ENCODE measurements around the gene KIF25.
"Not testable (repeated sequence)": the region's sequence is repeated elsewhere in the genome, so short reads cannot be mapped to it uniquely, and the experiment has no call there.

The KIF25 gene

DNA sequence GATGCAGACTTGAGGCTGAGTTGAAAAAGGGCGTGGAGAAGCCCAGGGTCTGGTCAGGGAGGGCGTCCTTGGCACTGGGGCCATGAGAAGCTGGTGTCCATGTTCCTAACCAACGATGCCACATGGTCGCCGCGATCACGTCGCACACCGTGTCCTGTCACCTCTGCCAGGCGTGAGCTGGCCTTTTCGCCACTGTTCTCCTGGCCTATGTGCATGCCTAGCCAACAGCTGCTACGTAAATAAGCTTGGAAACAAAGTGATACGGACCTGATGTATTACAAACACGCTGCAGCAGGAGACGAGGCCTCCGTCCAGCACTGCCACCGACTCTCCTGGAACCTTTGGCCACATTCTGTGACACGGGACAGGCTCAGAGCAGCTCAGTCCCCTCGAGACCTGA, 22.0 kb upstream of the KIF25 start:
- no peak for DNase-seq

DNA sequence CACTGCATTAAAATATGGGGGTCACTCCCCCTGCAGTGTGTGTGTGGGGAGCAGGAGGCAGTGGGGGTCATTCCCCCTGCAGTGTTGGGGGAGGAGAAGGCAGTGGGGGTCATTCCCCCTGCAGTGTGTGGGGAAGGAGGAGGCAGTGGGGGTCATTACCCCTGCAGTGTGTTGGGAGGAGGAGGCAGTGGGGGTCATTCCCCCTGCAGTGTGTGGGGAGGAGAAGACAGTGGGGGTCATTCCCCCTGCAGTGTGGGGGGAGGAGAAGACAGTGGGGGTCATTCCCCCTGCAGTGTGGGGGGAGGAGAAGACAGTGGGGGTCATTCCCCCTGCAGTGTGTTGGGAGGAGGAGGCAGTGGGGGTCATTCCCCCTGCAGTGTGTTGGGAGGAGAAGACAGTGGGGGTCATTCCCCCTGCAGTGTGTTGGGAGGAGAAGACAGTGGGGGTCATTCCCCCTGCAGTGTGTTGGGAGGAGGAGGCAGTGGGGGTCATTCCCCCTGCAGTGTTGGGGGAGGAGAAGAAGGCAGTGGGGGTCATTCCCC, 21.3 kb upstream of the KIF25 start:
- not testable (repeated sequence) for DNase-seq

GRCh38 chr6:167976708-167977107, 20.8 kb upstream of the KIF25 start:
- DNase-seq = no peak

DNA sequence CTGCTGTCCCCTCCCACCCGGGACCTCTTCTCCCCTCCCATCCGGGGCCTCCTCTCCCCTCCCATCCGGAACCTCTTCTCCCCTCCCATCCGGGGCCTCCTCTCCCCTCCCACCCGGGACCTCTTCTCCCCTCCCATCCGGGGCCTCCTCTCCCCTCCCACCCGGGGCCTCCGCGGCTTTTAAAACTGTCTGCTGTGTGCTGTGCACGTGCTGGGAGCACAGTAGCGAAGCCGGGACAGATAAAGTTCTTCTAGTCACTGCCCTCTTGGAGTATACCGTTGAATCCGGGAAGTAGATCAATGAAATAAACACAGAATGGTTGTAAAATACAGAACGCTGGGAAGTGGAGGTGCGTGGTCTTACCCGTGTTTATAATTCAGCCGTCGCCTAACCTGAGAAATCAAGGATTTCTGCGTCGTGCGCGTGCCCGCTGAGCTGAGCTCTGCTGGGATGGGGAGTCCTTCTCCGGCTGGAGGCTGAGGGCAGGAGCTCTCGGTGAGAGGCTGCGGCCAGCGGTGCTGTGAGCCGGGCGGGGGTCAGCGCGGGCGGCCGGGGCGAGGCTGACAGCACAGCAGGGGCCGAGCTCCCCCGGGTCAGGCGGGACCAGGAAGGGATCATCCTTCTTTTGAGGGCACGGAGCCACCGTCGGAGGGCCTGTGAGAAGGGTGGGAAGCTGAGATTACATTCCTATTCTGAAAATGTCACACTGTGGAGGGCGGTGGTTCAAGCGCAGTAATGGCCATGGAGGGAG, 19.6 kb upstream of the KIF25 start:
- DNase-seq = no peak

GRCh38 chr6:167978607-167979006, 18.9 kb upstream of the KIF25 start:
- DNase-seq = no peak

DNA sequence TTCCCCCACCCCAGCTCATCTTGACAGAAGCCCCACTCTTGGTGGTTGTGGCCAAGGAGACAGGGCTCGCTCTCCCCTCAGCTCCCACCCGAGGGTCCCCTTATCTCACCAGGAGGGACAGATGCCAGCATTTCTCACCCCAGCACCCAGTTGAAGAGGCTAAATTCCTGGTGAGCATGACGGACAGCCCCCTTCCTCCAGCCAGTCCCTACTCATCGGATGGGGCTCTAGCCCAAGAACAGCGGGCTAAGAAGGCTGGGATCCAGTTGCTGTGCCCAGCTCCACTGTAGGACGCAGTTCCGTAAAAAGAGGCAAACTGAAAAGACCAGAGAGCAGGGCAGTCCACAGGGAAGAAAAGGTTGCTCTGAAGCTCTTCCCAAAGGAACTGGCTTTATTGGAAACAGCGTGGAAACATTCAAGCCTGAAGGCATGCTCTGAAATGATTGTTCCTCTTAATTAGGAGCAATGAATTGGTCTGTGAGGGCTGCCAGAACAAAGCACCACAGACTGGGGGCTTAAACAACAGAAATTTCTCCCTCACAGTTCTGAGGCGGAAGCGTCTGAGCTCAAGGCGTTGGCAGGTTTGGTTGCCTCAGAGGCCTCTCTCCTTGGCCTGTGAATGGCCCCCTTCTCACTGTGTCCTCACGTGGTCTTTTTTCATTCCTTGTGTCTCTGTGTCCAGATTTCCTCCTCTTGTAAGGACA, 17.9 kb upstream of the KIF25 start:
- DNase-seq = no peak

- no peak for DNase-seq
Measured at GRCh38 chr6:167980911-167981580, 16.4 kb upstream of the KIF25 start.

GRCh38 chr6:167981916-167982462, 15.5 kb upstream of the KIF25 start:
- no peak for DNase-seq

DNA sequence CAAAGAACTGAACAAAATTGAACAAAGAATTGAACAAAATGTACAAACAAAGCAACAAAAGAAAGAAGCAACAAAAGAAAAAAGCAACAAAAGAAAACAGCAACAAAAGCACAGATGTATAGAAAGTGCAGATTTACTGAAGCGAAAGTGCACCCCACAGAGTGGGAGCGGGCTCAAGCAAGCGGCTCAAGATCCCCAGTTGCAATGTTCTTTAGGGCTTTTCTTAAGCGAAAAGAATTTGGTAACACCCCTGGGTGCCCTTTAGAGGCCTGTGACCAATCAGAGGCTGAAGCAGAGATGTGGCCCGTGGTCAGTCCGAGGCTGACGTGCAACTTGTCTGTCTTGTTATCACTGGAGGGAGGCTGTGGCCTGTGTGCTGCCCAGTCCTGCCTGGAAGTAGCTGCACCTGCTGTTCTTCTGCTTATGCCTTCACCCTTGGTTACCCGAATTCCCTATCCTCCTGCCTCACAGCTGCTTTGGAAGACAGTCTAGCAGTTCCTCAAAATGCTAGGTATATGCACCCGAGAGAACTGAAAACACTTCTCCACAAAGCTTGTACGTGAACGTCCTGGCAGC, 13.2 kb upstream of the KIF25 start:
- DNase-seq = no peak

GRCh38 chr6:167984876-167985604, 12.4 kb upstream of the KIF25 start:
- DNase-seq = no peak

DNA sequence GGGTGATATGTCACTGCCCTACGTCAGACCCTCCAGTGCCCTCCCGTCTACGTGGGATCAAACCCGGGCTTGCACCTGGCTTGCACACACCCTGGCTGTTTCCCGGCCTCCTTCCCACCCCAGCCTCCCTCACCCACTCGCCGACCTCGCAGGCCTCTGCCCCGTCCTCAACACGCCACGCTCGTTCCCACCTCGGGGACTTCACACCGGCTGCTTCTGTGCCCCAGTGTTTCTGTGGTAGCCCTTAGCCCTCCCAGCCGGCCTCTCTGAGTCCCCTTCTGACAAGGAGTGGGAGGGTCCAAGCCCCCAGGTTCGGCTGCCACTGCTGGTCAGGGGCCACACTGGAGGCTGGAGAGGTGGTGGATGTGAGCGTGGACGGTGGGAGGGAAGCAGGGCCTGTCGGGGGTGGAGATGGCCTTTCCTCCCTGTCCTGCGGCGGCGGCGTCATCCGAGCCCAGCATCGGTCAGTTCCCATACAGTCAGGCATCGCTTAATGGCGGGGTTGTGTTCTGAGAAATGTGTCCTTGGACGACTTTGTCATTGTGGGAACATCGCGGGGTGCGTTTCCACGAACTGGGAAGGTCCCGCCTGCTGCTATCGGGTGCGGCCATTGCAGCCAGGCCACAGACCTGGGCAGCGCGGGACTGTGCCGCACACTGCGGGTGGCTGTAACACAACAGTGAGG, 11.4 kb upstream of the KIF25 start:
- no peak for DNase-seq

GRCh38 chr6:167987396-167988153, 9.9 kb upstream of the KIF25 start:
- DNase-seq = no peak

- no peak for DNase-seq
Measured at GRCh38 chr6:167988154-167988495, 9.3 kb upstream of the KIF25 start.

DNA sequence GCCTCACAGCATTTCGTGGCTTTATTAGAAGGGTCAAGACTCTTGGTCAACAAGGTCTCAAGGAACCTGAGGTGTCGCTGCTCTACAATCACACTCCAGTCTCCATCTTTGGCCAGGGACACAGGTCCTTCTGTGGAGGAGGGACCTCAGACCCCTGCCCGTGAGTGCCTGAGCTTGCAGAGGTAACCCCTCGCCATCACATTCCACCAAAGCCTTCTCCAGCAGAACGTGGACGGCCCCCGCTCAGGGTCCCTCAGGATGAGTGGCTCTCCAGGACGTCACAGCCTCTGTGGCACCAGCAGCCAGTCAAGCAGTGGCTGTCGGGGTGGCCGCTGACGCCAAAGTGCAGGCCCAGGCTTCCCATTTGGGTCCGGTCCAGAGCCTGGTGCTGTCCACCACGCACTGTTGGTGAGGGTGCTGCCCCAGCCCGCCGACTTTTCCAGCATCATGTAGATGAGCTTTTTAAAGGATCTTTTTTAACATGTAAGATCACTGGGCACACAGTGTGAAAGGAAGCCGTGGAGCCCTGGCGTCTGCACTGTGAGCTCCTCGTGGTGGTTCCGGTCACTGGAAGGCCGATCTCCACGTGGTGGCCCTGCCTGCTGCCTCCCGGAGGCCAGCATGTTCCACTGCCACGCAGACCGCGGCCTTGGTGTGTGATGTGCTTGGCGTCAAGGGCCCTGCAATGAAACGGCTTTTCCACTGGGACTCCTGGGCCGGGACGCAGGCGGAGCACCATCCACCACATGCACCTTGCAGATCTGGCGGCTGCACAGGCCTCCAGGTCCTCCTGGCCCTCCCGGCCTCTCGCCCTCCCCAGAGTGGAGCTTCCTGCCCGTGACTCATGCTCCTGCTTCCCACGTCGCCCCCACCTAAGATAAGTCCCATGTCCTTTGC, 8.3 kb upstream of the KIF25 start:
- no peak for DNase-seq

- no peak for DNase-seq
Measured at GRCh38 chr6:167990016-167990945, 7.2 kb upstream of the KIF25 start.

DNA sequence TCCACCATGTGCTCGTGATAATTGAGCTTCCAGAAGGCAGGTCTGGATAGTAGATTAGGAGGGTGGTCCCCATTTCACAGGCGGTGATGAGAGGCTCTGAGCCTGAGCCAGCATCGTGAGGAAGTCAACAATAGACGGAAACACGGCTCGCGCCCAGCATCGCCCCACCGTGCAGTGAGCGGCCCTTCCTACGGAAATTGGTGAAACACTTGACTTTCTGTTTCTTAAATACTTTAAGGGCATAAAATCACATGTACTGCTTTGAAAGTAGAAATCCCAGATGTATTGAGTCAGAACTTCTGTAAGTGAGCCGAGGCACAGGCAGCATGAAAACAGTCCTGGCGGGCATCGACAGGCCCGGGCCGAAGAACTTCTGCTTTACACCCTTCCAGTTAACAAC, 4.3 kb upstream of the KIF25 start:
- no peak for DNase-seq

DNA sequence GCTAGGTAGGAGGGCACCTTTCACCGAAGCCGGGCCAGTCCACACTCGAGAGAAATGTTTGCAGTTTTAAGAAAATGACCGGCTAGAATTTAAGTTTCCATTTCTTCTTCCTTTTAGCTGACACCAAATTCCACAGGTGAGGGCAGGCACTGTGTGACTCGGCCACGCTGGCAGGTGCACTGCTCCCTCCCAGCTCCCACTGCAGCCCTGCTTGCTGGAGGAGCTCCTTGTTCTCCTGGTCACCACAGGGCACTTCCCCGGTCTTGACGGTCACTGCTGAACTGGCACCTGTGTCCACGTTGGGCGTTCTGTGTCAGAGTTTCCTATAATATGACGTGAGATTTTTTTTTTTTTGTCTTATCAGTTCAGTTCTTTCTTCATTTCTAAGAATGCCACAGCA, 3.6 kb upstream of the KIF25 start:
- DNase-seq = no peak

GRCh38 chr6:167995302-167995701, 2.2 kb upstream of the KIF25 start:
- DNase-seq = no peak

- no peak for DNase-seq
Measured at GRCh38 chr6:167995731-167996151, 1.7 kb upstream of the KIF25 start.
